Activated naive CD4-positive, alpha-beta T cell treated with anti-CD3 and anti-CD28 coated beads, Interleukin-2, amount 10 ng/mL, durations not matched to agents 5 hours and 36 hours (primary cell): ENCODE data around the gene ZNF837. TPM values are rescaled to one million over a fixed set of nuclear protein-coding genes. Genes with fewer than 3 reads are reported as not detected.

ENCODE experiments used
- microRNA-seq: library from miRNA; unstranded; fragments of <30 nt; microRNA quantifications from one replicate; pipeline ENCODE4 v1.2.0, GENCODE V29; 2022; ENCODE audit warnings: borderline microRNAs expressed, borderline replicate concordance
- total RNA-seq, 2 experiments: library from RNA; stranded (reverse); gene quantifications; one replicate each; pipeline ENCODE4 v1.2.3, GENCODE V29; 2021

ZNF837 gene
- total RNA-seq, result 1 to 10 TPM; 1.8 to 2.3 TPM

GRCh38 chr19:58380662-58381459 is at the start of gene ZNF837:
TSS of gene ZNF837 (minus strand) at chr19:58381030. CDS start at chr19:58369332, 11,698 bp downstream.

GRCh38 chr19:58408152-58409009 is 27.6 kb upstream of the ZNF837 start, which contains the start of gene ZNF584:
TSS of gene ZNF584 (plus strand) at chr19:58408649. CDS start at chr19:58409148, 499 bp downstream.

GRCh38 chr19:58395220-58395978 is 14.6 kb upstream of the ZNF837 start, which contains the start of gene RNF225:
TSS of gene RNF225 (plus strand) at chr19:58395656. CDS start at chr19:58396090, 434 bp downstream.

GRCh38 chr19:58386576-58387337 is 5.9 kb upstream of the ZNF837 start, which contains the start of gene RPS5:
TSS of gene RPS5 (plus strand) at chr19:58387269. CDS start at chr19:58388138, 869 bp downstream.

GRCh38 chr19:58362272-58362994 is 18.4 kb downstream of the ZNF837 start, which contains the start of gene ZNF497:
TSS of gene ZNF497 (minus strand) at chr19:58362751. CDS start at chr19:58357635, 5,116 bp downstream.

GRCh38 chr19:58352760-58353671 is 27.8 kb downstream of the ZNF837 start, which contains the start of gene A1BG:
TSS of gene A1BG (minus strand) at chr19:58353492. CDS start at chr19:58353437, 55 bp downstream.

GRCh38 chr19:58326914-58327726 is 53.7 kb downstream of the ZNF837 start, which contains the start of gene ZSCAN22:
TSS of gene ZSCAN22 (plus strand) at chr19:58326994. CDS start at chr19:58334803, 7,809 bp downstream.

Small RNA genes within 50 kb of the gene (microRNA-seq; reads per million reads assigned to microRNA genes)
- gene MIR4754, result 0.63 reads per million
- not detected for gene MIR6806

Other genes with a start within 250 kb of the ZNF837 start
- gene ZNF329, start 230.2 kb downstream of the ZNF837 start, total RNA-seq, result 1 to 10 TPM; 5.7 to 5.8 TPM
- gene ZNF274, start 198.0 kb downstream of the ZNF837 start, total RNA-seq, result 10 to 100 TPM; 30.8 to 32.7 TPM
- gene ZNF544, start 152.1 kb downstream of the ZNF837 start, total RNA-seq, result 10 to 100 TPM; 48.7 to 53.1 TPM
- gene ZNF8, start 102.1 kb downstream of the ZNF837 start, total RNA-seq, result 1 to 10 TPM; 5.7 to 6.2 TPM
- 10 to 100 TPM; 59.5 to 59.7 TPM for gene ERVK3-1, start 75.7 kb downstream of the ZNF837 start, total RNA-seq
- gene ZSCAN22, start 54.0 kb downstream of the ZNF837 start, total RNA-seq, result 1 to 10 TPM; 4.6 to 5.3 TPM
- 1 to 10 TPM; 8.0 to 9.0 TPM for gene A1BG, start 27.5 kb downstream of the ZNF837 start, total RNA-seq
- 1 to 10 TPM; 1.5 to 2.1 TPM for gene ZNF497, start 18.3 kb downstream of the ZNF837 start, total RNA-seq
- 1,000 to 10,000 TPM; 1,327 to 1,390 TPM for gene RPS5, start 6.2 kb upstream of the ZNF837 start, total RNA-seq
- under 1 TPM; 0.31 to 0.35 TPM for gene RNF225, start 14.6 kb upstream of the ZNF837 start, total RNA-seq
- gene ZNF584, start 27.6 kb upstream of the ZNF837 start, total RNA-seq, result 1 to 10 TPM; 4.4 to 5.3 TPM
- gene ZNF132, start 59.1 kb upstream of the ZNF837 start, total RNA-seq, result 1 to 10 TPM; 4.9 to 5.5 TPM
- gene ZNF324B, start 70.6 kb upstream of the ZNF837 start, total RNA-seq, result 10 to 100 TPM; 10.6 to 12.1 TPM
- 10 to 100 TPM; 13.5 to 13.7 TPM for gene ZNF324, start 86.0 kb upstream of the ZNF837 start, total RNA-seq
- 1 to 10 TPM; 8.5 to 8.7 TPM for gene ZNF446, start 95.3 kb upstream of the ZNF837 start, total RNA-seq
- 10 to 100 TPM; 11.2 to 11.6 TPM for gene SLC27A5, start 131.0 kb upstream of the ZNF837 start, total RNA-seq
- gene ZBTB45, start 138.8 kb upstream of the ZNF837 start, total RNA-seq, result 10 to 100 TPM; 15.0 to 16.1 TPM
- 100 to 1,000 TPM; 358 to 381 TPM for gene TRIM28, start 163.0 kb upstream of the ZNF837 start, total RNA-seq
- gene CHMP2A, start 174.1 kb upstream of the ZNF837 start, total RNA-seq, result 100 to 1,000 TPM; 112 to 116 TPM
- 10 to 100 TPM; 62.2 to 69.2 TPM for gene UBE2M, start 177.6 kb upstream of the ZNF837 start, total RNA-seq
- 10 to 100 TPM; 32.9 to 39.7 TPM for gene MZF1, start 192.3 kb upstream of the ZNF837 start, total RNA-seq